ENCODE measurements around the gene RPUSD3.

RPUSD3 gene

GRCh38 chr3:9837701-9838582 is 5.9 kb downstream of the RPUSD3 start:
- no peak for DNase-seq (ENCODE audit: extremely low read depth, low read depth)
- TF ChIP-seq CTCF (IDR thresholded peaks at IDR 0.05; ENCODE audit: low read depth, low read length) = no peak

- TF ChIP-seq CTCF (IDR thresholded peaks at IDR 0.05; ENCODE audit: low read depth, low read length) = no peak
- no peak for DNase-seq (ENCODE audit: extremely low read depth, low read depth)
These were observed 9.1 kb downstream of the RPUSD3 start for GRCh38 chr3:9834520-9835380.

- DNase-seq (ENCODE audit: extremely low read depth, low read depth) = no peak
- TF ChIP-seq CTCF (IDR thresholded peaks at IDR 0.05; ENCODE audit: low read depth, low read length) = no peak
These were observed 10.7 kb downstream of the RPUSD3 start for GRCh38 chr3:9833078-9833477.

GRCh38 chr3:9831253-9831652 is 12.6 kb downstream of the RPUSD3 start:
- no peak for TF ChIP-seq CTCF (IDR thresholded peaks at IDR 0.05; ENCODE audit: low read depth, low read length)
- no peak for DNase-seq (ENCODE audit: extremely low read depth, low read depth)

GRCh38 chr3:9828801-9829755 is 14.7 kb downstream of the RPUSD3 start:
- DNase-seq (ENCODE audit: extremely low read depth, low read depth) = no peak
- no peak for TF ChIP-seq CTCF (IDR thresholded peaks at IDR 0.05; ENCODE audit: low read depth, low read length)

GRCh38 chr3:9826815-9827573 is 16.8 kb downstream of the RPUSD3 start:
- no peak for DNase-seq (ENCODE audit: extremely low read depth, low read depth)
- no peak; the same call in 1 of the 2 replicates for TF ChIP-seq CTCF (IDR thresholded peaks at IDR 0.05; ENCODE audit: low read depth, low read length)
